ENCODE results near the gene ABHD16A.

DNA sequence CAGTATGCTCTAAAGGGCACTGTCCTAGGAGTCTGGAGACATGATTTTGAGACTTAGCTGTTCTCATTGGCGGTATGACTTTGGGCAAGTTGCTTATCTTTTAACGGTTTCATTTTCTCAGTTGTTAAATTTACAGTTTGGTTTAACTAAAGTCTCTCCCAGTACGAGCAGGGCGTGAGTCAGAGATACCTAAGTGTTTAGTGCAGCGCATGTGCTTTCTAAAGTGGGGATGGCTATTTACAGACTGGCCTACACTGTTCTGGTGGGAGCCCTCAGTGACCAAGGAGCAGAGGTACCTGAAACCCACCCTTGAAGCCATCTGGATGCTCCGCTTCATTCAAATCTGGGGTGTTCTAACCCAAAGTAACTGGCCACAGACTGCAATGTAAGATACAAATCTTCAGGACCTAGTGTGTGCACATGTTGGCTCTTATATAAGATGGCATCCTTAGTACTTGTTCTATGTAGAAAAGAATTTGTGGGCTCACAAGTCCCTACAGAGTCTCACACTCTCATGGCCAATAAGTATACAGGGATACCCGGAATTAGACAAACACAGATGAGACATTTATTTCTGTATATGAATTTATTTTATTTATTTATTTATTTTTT, 47.4 kb upstream of the ABHD16A start:
- TF ChIP-seq, protein P1, sequence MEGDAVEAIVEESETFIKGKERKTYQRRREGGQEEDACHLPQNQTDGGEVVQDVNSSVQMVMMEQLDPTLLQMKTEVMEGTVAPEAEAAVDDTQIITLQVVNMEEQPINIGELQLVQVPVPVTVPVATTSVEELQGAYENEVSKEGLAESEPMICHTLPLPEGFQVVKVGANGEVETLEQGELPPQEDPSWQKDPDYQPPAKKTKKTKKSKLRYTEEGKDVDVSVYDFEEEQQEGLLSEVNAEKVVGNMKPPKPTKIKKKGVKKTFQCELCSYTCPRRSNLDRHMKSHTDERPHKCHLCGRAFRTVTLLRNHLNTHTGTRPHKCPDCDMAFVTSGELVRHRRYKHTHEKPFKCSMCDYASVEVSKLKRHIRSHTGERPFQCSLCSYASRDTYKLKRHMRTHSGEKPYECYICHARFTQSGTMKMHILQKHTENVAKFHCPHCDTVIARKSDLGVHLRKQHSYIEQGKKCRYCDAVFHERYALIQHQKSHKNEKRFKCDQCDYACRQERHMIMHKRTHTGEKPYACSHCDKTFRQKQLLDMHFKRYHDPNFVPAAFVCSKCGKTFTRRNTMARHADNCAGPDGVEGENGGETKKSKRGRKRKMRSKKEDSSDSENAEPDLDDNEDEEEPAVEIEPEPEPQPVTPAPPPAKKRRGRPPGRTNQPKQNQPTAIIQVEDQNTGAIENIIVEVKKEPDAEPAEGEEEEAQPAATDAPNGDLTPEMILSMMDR (IDR thresholded peaks at IDR 0.05; ENCODE audit: poor library complexity, severe bottlenecking), result no peak
- TF ChIP-seq SMC3 (conservative IDR thresholded peaks at IDR 0.05; ENCODE audit: poor library complexity) (no peak), POLR2AphosphoS5 (IDR thresholded peaks at IDR 0.05) (no peak), EZH2 (IDR thresholded peaks at IDR 0.05; ENCODE audit: borderline replicate concordance, insufficient read depth, low read length, poor library complexity, severe bottlenecking) (no peak), RAD21 (conservative IDR thresholded peaks at IDR 0.05) (no peak), TAF1 (IDR thresholded peaks at IDR 0.05; ENCODE audit: low read depth) (no peak)

All from neural cell (in vitro differentiated cells).